Hematopoietic multipotent progenitor cell treated with erythropoietin and hydrocortisone succinate and interleukin-3 and kit ligand, for 15 days (in vitro differentiated cells): ENCODE results near the gene CTLA4.
"Not testable (repeated sequence)": the region's sequence is repeated elsewhere in the genome, so short reads cannot be mapped to it uniquely, and the experiment has no call there.

Experiments
- DNase-seq: peaks from one replicate; pipeline ENCODE4 v3.0.0-alpha.2; 2015; ENCODE audit warnings: low spot score

CTLA4 gene

DNA sequence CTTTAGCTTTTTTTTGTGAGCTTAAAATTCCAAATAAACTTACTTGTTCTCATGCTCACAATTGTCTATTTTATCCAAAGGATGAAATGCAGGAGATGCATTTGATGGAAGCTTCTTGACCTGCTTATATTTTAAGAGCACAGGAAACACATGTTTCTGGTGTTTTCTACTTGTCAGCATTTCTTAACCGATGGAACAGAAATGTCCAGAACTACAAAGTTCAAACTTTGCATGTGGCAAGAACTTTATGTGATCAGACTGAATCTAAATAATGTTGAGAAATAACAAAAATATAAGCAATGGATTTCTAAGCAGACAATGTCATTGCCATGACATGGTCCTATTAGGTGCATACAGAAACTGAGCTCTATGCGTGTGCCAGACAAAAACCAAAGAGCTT, 9.9 kb upstream of the CTLA4 start:
- DNase-seq = no peak

DNA sequence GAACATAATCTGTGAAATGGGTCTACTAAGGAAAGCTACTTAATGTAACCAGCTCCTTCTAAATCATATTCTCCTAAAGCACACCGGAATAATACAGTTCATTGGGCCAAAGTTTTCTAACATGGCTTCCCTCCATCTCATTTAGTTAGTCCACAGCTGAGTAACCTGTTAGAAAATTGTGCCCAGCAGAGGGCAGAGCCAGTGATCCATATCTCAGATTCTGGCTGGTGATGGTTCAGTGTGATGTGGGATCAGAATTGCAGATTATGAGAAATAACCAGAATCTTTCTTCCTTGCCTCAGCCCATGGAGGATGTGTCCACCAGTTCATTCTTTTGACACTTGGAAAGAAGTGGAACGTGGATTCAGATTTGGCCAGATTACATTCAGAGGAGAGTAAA, 9.4 kb upstream of the CTLA4 start:
- DNase-seq = no peak

DNA sequence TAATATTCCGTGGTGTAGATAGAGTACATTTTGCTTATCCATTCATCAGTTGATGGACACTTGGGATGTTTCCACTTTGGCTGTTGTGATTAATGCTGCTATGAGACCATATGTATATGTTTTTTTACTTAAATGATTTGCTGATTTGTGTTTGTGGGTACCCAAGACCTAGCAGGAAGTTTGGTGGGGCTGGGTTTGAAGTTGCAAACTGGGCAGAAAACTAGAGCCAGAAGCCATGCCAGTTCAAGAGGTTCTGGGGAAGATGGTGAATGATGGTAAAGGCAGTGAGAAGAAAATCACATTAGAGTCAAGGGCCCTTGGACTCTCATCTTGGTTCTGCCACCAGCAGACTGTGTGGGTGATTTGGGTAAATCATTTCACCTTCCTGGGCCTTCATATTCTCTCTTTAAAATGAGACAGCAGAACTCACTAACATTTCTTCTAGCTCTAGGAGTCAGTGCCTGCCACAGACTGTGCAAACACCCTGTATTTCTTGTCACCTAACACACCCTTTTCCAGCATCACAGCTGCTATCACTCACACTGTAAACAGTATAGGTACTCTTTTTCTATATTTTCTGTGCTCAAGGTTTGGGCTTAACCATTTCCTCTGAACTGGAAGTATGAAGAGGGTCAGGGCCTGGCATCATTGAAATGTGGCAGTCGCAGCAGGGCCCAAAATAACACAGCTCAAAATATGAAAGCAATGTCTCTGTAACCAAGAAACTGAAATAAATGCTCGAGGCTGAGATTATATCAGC, 8.4 kb upstream of the CTLA4 start:
- DNase-seq = no peak

DNA sequence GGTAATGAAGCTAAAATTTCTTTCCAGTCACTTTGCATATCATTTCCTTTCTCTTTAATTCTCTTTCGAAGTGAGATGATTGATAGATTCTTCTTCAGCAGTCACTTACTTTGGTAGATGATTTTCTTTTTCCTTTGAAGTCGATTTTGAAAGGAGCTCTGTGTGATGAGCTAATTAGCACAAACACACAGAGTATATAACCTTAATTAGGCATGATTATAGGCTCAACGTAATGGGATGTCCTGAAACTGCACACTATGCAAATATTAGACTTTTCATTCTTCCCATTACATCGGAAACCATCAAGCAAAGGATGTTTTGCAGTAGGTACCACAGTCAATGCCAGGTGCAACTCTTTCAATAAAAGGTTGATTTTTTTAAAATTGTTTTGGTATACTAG, 6.4 kb upstream of the CTLA4 start:
- DNase-seq = no peak

GRCh38 chr2:203861607-203862006, 6.0 kb upstream of the CTLA4 start:
- DNase-seq = no peak

GRCh38 chr2:203869223-203870042, 1.9 kb downstream of the CTLA4 start:
- no peak for DNase-seq

GRCh38 chr2:203870481-203870880, 2.9 kb downstream of the CTLA4 start:
- no peak for DNase-seq

GRCh38 chr2:203870941-203871340, 3.4 kb downstream of the CTLA4 start:
- DNase-seq = no peak

- DNase-seq = no peak
Observed at GRCh38 chr2:203871371-203871983, 3.9 kb downstream of the CTLA4 start.

DNA sequence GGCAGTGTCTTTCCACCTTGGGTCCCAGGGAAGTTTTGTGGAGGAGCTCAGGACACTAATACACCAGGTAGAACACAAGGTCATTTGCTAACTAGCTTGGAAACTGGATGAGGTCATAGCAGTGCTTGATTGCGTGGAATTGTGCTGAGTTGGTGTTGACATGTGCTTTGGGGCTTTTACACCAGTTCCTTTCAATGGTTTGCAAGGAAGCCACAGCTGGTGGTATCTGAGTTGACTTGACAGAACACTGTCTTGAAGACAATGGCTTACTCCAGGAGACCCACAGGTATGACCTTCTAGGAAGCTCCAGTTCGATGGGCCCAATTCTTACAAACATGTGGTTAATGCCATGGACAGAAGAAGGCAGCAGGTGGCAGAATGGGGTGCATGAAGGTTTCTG, 5.9 kb downstream of the CTLA4 start:
- no peak for DNase-seq

- DNase-seq = no peak
Observed at GRCh38 chr2:203873921-203874631, 6.5 kb downstream of the CTLA4 start.

- no peak for DNase-seq
Observed at GRCh38 chr2:203875471-203875870, 7.9 kb downstream of the CTLA4 start.

DNA sequence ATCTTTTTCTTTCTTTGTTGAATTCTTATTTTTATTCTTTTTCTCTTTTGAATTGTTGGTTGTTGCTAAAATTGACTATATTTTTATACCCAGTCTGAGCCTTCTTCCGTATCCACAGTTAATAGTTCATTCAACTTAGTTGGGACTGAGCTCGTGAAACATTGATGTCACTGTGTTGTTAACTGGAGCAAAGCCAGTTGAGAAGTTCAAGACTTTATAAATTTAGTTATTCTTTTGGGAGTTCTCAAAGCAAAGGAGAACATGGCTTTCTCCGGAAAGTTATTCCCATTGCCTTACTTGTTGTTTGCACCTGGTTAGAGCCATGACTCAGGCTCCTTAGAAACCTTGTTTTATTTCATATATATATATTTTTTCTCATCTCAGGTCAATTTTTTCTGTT, 8.8 kb downstream of the CTLA4 start:
- no peak for DNase-seq

- no peak for DNase-seq
Observed at GRCh38 chr2:203878063-203878462, 10.5 kb downstream of the CTLA4 start.

GRCh38 chr2:203880557-203881125, 13.1 kb downstream of the CTLA4 start:
- DNase-seq = no peak

DNA sequence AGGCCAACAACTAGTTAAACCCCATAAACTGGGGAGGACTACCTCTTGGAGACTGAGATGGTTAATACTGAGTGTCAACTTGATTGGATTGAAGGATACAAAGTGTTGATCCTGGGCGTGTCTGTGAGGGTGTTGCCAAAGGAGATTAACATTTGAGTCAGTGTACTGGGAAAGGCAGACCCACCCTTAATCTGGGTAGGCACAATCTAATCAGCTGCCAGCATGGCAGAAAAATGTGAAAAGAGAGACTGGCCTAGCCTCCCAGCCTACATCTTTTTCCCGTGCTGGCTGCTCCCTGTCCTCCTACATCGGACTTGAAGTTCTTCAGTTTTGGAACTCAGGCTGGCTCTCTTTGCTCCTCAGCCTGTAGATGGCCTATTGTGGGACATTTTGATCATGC, 13.6 kb downstream of the CTLA4 start:
- DNase-seq = not testable (repeated sequence)

- no peak for DNase-seq
Observed at GRCh38 chr2:203882551-203882950, 15.0 kb downstream of the CTLA4 start.

DNA sequence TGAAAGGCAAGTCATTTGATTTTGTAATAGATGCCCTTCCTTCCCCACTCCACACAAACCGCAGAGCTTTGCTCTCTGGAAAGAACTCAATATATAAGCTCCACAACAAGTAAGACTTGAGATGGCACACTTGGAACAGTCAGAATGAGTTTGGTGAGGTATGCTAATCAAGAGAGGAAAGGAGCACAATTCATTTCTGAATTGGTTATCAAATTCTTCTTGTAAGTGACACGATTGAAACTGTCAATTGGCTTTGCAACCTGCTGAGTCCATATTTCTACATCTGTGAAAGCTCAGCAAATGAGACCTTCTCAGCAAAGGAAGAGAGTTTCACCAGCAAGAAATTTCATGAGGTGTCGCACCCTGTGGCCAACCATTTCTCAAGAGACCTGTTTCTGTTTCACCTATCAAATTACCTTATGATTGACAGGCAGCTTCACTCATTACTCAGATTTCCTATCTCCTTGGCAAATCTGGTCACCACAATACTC, 19.1 kb downstream of the CTLA4 start:
- no peak for DNase-seq

DNA sequence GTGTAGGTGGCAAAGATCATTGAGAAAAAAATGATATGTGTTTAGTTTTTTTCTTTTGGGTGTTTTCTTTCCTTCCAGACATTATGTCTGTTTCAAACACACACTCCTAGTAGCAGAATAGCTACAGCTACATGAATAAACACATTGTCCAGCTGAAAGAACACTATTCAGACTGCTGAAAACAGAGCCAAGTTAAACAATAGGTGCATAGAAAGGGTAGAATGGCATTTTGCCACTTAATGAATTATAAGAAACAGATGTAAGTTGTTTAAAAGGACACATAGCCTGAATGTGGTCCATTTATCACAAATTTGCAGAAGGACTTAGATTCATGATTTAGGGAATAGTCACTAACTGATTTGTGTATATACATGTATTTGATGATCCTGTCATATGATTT, 20.1 kb downstream of the CTLA4 start:
- no peak for DNase-seq

DNA sequence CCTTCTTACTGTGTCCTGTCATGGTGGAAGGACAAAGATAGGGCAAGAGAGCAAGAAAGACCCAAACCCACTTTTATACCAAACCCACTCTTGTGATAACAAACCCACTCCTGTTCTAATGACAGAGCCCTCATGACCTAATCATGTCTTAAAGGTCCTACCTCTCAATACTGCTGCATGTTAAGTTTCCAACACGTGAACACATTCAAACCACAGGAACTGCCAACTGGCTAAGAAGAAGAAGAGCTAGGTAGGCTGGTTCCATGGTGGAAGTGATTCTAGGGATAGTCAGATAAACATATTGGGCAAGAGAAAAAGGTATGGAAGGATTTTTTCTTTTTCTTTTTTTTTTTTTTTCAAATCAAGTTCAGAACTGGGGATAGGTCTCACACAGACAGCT, 22.0 kb downstream of the CTLA4 start:
- DNase-seq = no peak

DNA sequence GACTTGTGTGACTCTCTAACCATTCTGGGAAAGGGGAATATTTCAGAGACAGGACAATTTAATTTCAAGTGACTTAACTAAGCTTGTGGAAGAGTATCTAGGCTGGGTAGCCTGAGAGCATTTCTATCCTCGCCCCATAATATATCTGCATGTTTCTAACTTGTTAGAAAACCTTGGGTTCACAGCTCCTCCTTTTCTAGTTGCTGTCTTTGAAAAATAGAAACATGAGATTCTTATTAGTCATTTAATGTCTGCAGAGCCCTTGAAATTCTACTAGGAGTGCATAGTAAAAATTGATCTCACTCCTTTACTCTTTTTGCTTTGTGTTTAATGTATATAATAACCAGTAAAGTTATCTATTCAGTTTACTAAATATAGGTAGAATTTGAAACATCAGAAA, 22.4 kb downstream of the CTLA4 start:
- DNase-seq = no peak

DNA sequence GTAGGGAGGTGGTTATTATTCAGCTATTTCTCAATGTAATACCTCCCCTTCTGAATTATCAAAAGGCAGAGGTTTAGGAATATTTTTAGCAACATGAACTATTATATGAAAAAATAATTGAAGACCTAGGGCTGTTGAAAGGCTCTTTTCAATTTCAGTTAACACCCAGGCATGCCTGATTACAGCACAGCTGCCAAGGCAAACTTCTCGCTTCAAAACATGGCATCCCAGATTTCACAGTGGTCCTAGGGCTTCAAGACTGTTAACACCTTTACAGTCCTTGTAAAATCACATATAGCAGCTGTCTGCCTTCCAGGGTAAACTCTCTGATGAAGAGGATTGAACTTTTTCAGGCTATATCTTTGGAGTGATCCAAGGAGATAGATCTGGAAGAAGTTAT, 23.2 kb downstream of the CTLA4 start:
- DNase-seq = no peak
